Right lobe of liver (tissue), 4 donors: ENCODE measurements around the gene C16orf54.

Experiments used
- POLR2A ChIP-seq: fragments of 450-650 bp; IDR thresholded peaks from one replicate; pipeline ENCODE4 v1.6.1; 2017; ENCODE audit warnings: antibody characterized with exemption, mild to moderate bottlenecking
- TF ChIP-seq, protein P1 (sequence below), 4 donors: fragments of 200-600 bp in 3 of 4; fragments of 450-650 bp in 1 of 4; IDR thresholded peaks; one replicate each; pipeline versions ENCODE4 v1.5.1 to v1.8.0; 2016 to 2022; ENCODE audit warnings: antibody characterized with exemption in 4 of 4, mild to moderate bottlenecking in 2 of 4
- donor health status: DM: no; HTN: no; CAD: no.
- donor health status: DM: no; HTN: no; CAD: no.
- donor health status: DM: no; HTN: yes; CAD: no.

DNA sequence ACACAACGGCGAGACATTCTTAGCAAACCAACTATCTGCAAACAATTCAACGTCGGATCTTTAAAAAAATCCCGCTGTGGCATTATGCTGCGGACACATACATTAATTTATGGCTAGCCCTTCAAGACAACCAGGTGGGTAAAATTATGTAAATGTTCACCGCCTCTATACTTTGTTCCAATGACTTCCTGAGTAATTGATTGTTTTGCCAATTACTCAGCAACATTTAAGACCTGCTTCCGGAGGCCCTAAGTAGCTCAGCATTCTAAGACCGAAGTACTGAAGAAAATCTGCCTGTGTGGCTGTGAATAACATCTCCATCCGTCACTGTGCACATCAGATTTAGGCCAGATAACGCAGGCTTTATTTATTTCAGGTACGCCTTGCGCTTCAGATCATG lies 43.5 kb downstream of the C16orf54 start:
- no peak for TF ChIP-seq POLR2A
- TF ChIP-seq, protein P1, sequence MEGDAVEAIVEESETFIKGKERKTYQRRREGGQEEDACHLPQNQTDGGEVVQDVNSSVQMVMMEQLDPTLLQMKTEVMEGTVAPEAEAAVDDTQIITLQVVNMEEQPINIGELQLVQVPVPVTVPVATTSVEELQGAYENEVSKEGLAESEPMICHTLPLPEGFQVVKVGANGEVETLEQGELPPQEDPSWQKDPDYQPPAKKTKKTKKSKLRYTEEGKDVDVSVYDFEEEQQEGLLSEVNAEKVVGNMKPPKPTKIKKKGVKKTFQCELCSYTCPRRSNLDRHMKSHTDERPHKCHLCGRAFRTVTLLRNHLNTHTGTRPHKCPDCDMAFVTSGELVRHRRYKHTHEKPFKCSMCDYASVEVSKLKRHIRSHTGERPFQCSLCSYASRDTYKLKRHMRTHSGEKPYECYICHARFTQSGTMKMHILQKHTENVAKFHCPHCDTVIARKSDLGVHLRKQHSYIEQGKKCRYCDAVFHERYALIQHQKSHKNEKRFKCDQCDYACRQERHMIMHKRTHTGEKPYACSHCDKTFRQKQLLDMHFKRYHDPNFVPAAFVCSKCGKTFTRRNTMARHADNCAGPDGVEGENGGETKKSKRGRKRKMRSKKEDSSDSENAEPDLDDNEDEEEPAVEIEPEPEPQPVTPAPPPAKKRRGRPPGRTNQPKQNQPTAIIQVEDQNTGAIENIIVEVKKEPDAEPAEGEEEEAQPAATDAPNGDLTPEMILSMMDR (IDR thresholded peaks at IDR 0.05): no peak
